Measurements from ENCODE around the gene PNPLA6. TPM values are rescaled to one million over a fixed set of nuclear protein-coding genes. Genes with fewer than 3 reads are reported as not detected.

Gene PNPLA6
- total and polyA plus RNA-seq, 2 experiments from 2014 or later, result 66.6 to 135 TPM

DNA sequence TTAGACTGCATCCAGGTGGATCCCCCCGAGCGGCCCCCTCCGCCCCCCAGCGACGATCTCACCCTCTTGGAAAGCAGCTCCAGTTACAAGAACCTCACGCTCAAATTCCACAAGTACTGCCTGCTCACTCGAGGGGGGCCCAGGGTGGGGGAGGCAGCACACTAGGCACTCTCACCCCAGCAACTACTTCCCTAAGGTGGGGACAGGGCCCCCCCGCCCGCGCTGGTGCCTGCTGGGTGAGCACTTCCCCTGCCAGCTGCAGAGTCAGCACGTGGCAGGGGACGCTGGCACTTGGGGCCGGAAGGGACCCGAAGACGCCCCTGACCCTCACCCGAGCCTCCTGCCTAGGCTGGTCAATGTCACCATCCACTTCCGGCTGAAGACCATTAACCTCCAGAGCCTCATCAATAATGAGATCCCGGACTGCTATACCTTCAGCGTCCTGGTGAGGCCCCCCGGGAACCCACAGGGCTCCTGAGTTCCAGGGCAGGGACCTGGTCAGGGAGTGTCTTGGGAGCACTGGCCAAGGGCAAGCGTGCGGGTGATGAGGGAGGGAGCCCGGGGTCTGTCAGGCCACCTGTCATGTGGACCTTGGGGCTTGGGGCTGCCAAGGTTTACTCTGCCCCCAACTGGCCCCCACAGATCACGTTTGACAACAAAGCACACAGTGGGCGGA lies 7.9 kb upstream of the PNPLA6 start:
- Mint-ChIP-seq H3K4me1 (no peaks in the 10 kb centered on the region; the same call in 2 of the 3 replicates), H3K36me3 (ENCODE audit: low read depth) (peaks cover 6% of the 10 kb centered on the region), H3K27me3 (ENCODE audit: insufficient read depth, low read depth, poor library complexity) (peaks cover 2% of the 10 kb centered on the region), H3K9me3 (no peaks in the 10 kb centered on the region), H3K27ac (no peak overlapping the region), H3K4me3 (no peak overlapping the region)
- peaks cover 5% of the 10 kb centered on the region; the same call in 1 of the 2 replicates for H3K79me2 ChIP-seq (replicated peaks; ENCODE audit: insufficient read depth)
- H3K9me2 ChIP-seq (ENCODE audit: insufficient read depth), result no peaks in the 10 kb centered on the region
- H3K4me3 ChIP-seq, result no peak overlapping the region
- TF ChIP-seq, protein P1, sequence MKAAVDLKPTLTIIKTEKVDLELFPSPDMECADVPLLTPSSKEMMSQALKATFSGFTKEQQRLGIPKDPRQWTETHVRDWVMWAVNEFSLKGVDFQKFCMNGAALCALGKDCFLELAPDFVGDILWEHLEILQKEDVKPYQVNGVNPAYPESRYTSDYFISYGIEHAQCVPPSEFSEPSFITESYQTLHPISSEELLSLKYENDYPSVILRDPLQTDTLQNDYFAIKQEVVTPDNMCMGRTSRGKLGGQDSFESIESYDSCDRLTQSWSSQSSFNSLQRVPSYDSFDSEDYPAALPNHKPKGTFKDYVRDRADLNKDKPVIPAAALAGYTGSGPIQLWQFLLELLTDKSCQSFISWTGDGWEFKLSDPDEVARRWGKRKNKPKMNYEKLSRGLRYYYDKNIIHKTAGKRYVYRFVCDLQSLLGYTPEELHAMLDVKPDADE (IDR thresholded peaks at IDR 0.05), result no peak
- TF ChIP-seq JUNB (IDR thresholded peaks at IDR 0.05; ENCODE audit: unreplicated experiment) (no peak), ZNF462 (CRISPR knock-in tag; IDR thresholded peaks at IDR 0.05) (no peak), EZH2 (IDR thresholded peaks at IDR 0.05; ENCODE audit: low read depth, unreplicated experiment) (no peak), CREB1 (CRISPR knock-in tag; IDR thresholded peaks at IDR 0.05; ENCODE audit: low read depth) (no peak), REST (IDR thresholded peaks at IDR 0.05; ENCODE audit: unreplicated experiment) (no peak), EZH2phosphoT487 (IDR thresholded peaks at IDR 0.05; ENCODE audit: unreplicated experiment) (no peak), POLR2AphosphoS5 (IDR thresholded peaks at IDR 0.05; ENCODE audit: low read depth) (no peak), CTCF (conservative IDR thresholded peaks at IDR 0.05; ENCODE audit: low read depth in 2 of 2) (no peak), NANOG (IDR thresholded peaks at IDR 0.05; ENCODE audit: borderline replicate concordance) (no peak), STAT1 (IDR thresholded peaks at IDR 0.05; ENCODE audit: unreplicated experiment) (no peak), ZNF114 (CRISPR knock-in tag; IDR thresholded peaks at IDR 0.05) (no peak), ZNF331 (CRISPR knock-in tag; IDR thresholded peaks at IDR 0.05; ENCODE audit: low read depth) (no peak)
- ATAC-seq, result no peak
- H3K27ac ChIP-seq (ENCODE audit: low read depth), result no peak overlapping the region
- H2AFZ ChIP-seq, result no peak overlapping the region
- peaks cover 7% of the 10 kb centered on the region; the same call in 1 of the 2 replicates for H3K4me1 ChIP-seq (ENCODE audit: insufficient read depth)
- H3K4me2 ChIP-seq, result no peak overlapping the region
- no peaks in the 10 kb centered on the region for H3K36me3 ChIP-seq (ENCODE audit: insufficient read depth)
- no peaks in the 10 kb centered on the region; the same call in 1 of the 2 replicates for H3F3A ChIP-seq (replicated peaks; ENCODE audit: low read depth)
- no peaks in the 10 kb centered on the region for H4K20me1 ChIP-seq (replicated peaks; ENCODE audit: insufficient read depth)
- DNase-seq (ENCODE audit: low spot score), result no peak
- H3K27me3 ChIP-seq (ENCODE audit: insufficient read depth), result no peaks in the 10 kb centered on the region
